Activated CD4-positive, CD25-positive, alpha-beta regulatory T cell treated with anti-CD3 and anti-CD28 coated beads, Interleukin-2, amount 50 U/mL, for 72 hours (primary cell): ENCODE results near the gene CACNA1C.

ENCODE experiments used
- DNase-seq: peaks from one replicate; pipeline ENCODE4 v3.0.0; 2021

The CACNA1C gene

GRCh38 chr12:2052826-2053678, at the start of gene CACNA1C:
CACNA1C (plus strand) TSS chr12:2052987; CDS start chr12:2053563, 576 bp downstream.
- DNase-seq, result peak; percentile 41

- no peak for DNase-seq
Measured at GRCh38 chr12:2003676-2004112, 49.1 kb upstream of the CACNA1C start.

- peak; percentile 92 for DNase-seq
Measured at GRCh38 chr12:2004113-2004929, 48.5 kb upstream of the CACNA1C start, which contains the start of gene DCP1B. DCP1B (minus strand) TSS chr12:2004457; CDS start chr12:2004431, 26 bp downstream.

- DNase-seq, result no peak
Measured at GRCh38 chr12:2008677-2009076, 44.1 kb upstream of the CACNA1C start.

- no peak for DNase-seq
Measured at GRCh38 chr12:2009623-2010022, 43.2 kb upstream of the CACNA1C start.

- no peak for DNase-seq
Measured at GRCh38 chr12:2011643-2012607, 40.9 kb upstream of the CACNA1C start.

GRCh38 chr12:2013086-2013485, 39.7 kb upstream of the CACNA1C start:
- DNase-seq, result no peak

GRCh38 chr12:2013527-2014223, 39.1 kb upstream of the CACNA1C start:
- DNase-seq, result no peak

- no peak for DNase-seq
Measured at GRCh38 chr12:2014231-2014630, 38.6 kb upstream of the CACNA1C start.

GRCh38 chr12:2016862-2017545, 35.8 kb upstream of the CACNA1C start:
- DNase-seq, result no peak

- no peak for DNase-seq
Measured at GRCh38 chr12:2017546-2018337, 35.0 kb upstream of the CACNA1C start.

- DNase-seq, result no peak
Measured at GRCh38 chr12:2018391-2018790, 34.4 kb upstream of the CACNA1C start.

GRCh38 chr12:2019126-2019525, 33.7 kb upstream of the CACNA1C start:
- DNase-seq, result no peak

- no peak for DNase-seq
Measured at GRCh38 chr12:2020511-2020910, 32.3 kb upstream of the CACNA1C start.

GRCh38 chr12:2023365-2023764, 29.4 kb upstream of the CACNA1C start:
- DNase-seq, result no peak

GRCh38 chr12:2027351-2027750, 25.4 kb upstream of the CACNA1C start:
- no peak for DNase-seq

- DNase-seq, result no peak
Measured at GRCh38 chr12:2029851-2030250, 22.9 kb upstream of the CACNA1C start.

GRCh38 chr12:2032506-2032905, 20.3 kb upstream of the CACNA1C start:
- DNase-seq, result no peak

GRCh38 chr12:2034633-2035430, 18.0 kb upstream of the CACNA1C start:
- peak; percentile 92 for DNase-seq
